ENCODE results near the gene KIAA1328.
A peak's percentile ranks its signal among the peaks of the same experiment; 100 is the strongest.

Gene KIAA1328

DNA sequence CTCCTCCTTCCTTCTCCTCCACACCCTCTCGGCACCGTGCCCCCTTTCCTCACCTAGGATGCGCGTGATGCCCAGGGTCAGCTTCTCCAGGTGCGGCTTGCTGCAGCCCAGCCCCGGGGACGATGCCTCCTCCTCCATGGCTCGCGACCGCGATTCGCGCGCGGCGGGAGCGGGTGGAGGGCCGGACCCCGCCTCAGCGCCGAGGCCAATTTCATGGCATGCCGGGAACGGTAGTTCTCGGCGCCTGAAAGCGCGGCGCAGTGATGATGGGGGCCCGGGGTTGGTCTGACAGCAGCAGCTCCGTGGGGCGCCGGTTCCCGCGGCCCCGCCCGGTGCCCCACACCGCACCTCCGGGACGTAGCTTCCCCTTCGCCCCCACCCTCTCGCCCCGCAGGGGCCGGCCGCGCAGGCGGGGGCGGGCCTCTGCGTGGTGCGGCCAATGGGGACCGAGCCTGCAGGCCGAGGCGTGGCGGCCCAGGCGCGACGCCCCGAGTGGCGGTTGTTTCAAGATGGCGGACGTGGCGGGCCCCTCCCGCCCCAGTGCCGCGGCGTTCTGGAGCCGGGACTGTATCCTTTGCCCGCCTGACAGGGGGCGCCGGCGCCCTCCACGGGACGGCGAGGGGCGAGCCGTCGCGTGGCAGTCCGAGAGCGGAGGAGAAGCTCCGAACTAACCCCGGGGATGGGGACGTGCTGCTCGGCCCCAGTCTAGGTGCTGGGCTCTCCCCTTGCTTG, at the start of gene KIAA1328, which contains the start of gene TPGS2:
TSS of gene KIAA1328 (plus strand) at position 498 of the 732 bp plus-strand sequence. CDS start at position 510, 12 bp downstream.
TSS of gene TPGS2 (minus strand) at position 373 of the 732 bp plus-strand sequence. CDS start at position 138, 235 bp downstream.
- TF ChIP-seq POLR2A (IDR thresholded peaks at IDR 0.05; ENCODE audit: low read length), result peak; percentile 89
- TF ChIP-seq GATA1 (IDR thresholded peaks at IDR 0.05; ENCODE audit: low read depth, low read length), result no peak
- peak; percentile 96 to 98 for DNase-seq

DNA sequence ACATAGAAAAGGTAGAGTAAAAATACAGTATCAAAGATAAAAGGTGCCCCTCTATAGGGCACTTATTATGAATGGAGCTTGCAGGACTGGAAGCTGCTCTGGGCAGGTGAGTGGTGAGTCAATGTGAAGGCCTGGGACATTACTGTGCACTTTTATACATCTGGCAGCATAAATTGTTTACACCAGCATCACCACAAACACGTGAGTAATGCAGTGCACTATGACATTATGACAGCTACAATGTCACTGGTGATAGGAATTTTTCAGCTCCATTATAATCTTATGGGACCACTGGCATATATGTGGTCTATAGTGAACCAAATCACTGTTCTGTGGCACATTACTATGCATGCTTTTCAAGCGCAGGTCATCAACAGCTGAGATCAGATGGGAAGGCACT, 48.2 kb upstream of the KIAA1328 start:
- TF ChIP-seq GATA1 (IDR thresholded peaks at IDR 0.05; ENCODE audit: low read depth, low read length) (no peak), POLR2A (IDR thresholded peaks at IDR 0.05; ENCODE audit: low read length) (no peak)
- DNase-seq, result no peak

DNA sequence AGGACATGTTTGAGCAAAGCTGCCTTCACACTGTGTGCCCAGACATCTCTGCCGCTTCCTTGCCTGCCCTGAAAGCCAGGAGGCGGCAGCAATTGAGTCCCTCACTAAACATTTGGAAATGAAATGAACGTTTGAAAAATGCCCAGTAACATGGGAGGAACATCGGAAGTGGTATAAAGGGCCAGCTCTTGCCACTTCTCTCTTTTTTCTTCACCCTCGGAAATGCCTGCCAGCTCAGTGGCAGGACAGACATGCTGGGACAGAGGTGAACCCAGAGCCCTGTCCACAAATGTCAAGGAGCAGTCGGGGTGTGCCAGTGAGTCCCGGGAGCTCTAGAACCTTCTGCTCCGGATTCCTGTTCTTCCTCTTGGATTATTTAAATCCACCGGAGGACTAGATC, 46.2 kb upstream of the KIAA1328 start:
- DNase-seq, result no peak
- TF ChIP-seq GATA1 (IDR thresholded peaks at IDR 0.05; ENCODE audit: low read depth, low read length) (no peak), POLR2A (IDR thresholded peaks at IDR 0.05; ENCODE audit: low read length) (no peak)

DNA sequence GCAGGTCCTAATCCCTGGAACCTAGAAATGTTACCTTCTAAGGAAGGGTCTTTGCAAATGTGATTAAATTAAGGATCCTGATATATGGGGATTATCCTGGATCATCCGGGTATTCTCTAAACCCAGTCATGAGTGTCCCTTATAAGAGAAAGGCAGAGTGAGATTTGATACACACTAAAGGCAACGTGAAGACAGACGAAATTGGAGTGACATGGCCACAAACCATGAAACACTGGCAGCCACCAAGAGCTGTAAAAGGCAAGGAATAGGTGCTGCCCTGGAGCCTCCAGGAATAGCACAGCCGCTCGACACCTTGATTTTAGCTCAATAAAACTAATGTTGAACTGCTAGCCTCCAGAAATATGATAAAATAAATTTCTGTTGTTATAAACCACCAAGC, 45.1 kb upstream of the KIAA1328 start:
- no peak for TF ChIP-seq POLR2A (IDR thresholded peaks at IDR 0.05; ENCODE audit: low read length)
- no peak for TF ChIP-seq GATA1 (IDR thresholded peaks at IDR 0.05; ENCODE audit: low read depth, low read length)
- no peak for DNase-seq

DNA sequence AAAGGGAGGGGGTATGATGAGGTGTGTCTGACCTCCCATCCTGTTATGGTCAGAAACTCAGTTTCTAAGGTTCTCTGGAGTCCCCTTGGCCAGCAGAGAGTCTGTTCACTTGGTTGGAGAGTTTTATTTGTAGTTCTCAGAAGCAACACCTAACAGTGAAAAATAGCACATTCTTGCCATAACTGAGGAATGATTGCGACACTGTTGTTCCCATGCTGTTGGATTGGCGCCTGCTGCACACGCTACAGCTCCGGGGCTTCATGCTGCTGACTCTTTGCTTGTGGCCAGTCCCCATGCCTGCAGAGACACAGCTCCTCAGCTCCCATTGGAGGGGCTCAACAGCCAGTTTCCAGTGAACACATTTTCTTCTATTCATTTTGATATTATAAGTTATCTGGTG, 42.2 kb upstream of the KIAA1328 start:
- TF ChIP-seq POLR2A (IDR thresholded peaks at IDR 0.05; ENCODE audit: low read length), result no peak
- no peak for TF ChIP-seq GATA1 (IDR thresholded peaks at IDR 0.05; ENCODE audit: low read depth, low read length)
- no peak for DNase-seq

DNA sequence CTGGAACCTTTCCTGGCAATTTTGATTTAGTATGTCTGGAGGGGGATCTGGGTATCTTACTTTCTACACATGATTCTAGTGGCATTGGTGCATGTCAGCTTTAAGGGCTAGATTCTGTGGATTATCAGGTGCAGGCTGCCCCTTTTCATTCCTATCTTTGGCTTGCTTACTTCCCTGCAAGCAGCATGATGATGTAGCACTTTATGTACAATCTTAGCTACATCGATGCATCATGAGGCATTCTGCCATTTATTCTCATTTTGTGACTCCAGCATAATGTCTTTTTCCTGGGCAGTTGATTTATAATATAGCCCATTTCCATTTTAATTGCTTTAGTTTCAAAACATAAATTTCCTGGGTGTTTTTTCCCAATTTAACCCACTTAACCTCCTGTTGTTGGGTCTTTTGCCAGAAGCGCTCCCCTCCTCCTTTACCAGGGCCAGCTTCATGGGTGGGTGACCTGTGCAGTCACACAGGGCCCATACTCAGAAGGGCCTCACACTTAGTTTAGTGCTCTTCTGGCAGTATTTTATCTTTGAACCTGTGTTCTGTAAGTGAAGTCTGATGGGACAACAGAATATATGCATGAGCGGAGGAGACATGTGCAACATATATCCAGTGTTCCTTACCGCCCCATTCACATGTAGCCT, 36.2 kb upstream of the KIAA1328 start:
- TF ChIP-seq GATA1 (IDR thresholded peaks at IDR 0.05; ENCODE audit: low read depth, low read length) (no peak), POLR2A (IDR thresholded peaks at IDR 0.05; ENCODE audit: low read length) (no peak)
- peak; percentile 26 to 31 for DNase-seq

DNA sequence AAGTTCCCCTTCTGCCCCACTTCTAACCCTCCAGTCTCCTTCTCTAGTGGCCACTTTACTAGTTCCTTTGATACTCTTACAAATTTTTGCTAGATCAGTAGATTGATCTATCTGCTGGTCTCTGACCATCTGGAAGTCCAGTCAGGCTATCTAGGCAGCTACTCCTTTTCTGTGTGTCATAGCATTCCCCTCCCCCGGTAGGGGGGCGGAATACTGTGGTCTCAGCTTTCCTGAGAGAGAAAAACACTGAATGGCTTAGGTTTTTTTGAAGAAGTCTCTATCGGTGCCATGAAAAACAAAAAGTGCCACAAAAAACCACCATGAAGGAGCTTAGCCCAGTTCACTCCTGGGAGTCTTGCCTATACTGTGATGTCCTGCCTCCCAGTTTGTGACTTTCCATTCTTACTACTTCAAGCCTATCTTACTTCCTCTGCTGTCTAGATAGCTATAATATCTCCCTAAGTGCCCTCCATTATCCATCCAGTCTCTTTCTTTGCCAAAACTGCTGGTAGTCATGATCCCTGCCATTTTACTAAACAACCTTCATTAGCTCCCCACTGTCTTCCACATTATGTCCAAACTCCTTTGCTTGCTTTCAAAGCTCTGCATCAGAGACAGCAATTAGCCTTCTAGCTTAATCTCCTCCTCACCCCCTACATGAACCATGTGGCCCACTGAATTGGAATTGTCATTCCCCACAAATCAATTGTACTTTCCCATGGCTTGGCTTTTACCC, 30.0 kb upstream of the KIAA1328 start:
- DNase-seq, result no peak
- TF ChIP-seq GATA1 (IDR thresholded peaks at IDR 0.05; ENCODE audit: low read depth, low read length) (no peak), POLR2A (IDR thresholded peaks at IDR 0.05; ENCODE audit: low read length) (no peak)

DNA sequence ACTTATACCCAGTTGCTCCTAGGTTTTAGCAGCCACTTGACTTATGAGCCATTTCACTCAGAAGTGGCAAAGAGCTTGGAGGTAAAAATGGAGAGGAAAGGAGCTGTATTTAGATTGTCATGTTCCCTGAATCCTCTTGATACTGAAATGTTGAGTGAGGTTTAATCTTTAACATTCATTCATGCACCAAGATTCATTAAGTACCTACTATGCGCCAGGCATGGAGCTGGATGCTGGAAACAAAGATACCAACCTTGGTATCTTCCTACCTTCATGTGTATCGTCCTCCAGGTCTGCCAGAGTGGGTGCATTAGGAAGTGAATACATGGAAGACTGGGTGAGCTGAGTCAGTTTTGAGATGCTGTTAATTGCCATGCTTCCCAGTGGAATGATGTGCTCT, 23.8 kb upstream of the KIAA1328 start:
- TF ChIP-seq GATA1 (IDR thresholded peaks at IDR 0.05; ENCODE audit: low read depth, low read length) (no peak), POLR2A (IDR thresholded peaks at IDR 0.05; ENCODE audit: low read length) (no peak)
- no peak for DNase-seq

DNA sequence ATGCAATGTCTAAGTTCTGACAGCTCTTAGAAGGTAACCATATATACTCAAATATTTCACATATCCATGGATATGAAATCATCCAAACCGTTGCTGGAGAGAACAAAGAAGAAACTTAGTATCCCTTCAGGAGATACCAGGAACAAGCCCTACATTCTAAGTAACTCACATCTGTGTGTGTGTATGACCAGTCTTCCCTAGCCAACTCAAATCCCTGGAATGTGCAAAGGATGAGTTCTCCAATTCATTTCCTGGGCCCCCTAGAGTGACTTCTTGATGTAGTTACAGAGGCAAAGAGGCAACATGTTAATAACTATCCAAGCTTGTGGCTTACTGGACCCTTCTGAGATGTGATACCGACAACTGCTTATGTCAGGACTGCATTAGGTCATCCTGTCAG, 20.2 kb upstream of the KIAA1328 start:
- no peak for TF ChIP-seq GATA1 (IDR thresholded peaks at IDR 0.05; ENCODE audit: low read depth, low read length)
- no peak for TF ChIP-seq POLR2A (IDR thresholded peaks at IDR 0.05; ENCODE audit: low read length)
- DNase-seq, result no peak

DNA sequence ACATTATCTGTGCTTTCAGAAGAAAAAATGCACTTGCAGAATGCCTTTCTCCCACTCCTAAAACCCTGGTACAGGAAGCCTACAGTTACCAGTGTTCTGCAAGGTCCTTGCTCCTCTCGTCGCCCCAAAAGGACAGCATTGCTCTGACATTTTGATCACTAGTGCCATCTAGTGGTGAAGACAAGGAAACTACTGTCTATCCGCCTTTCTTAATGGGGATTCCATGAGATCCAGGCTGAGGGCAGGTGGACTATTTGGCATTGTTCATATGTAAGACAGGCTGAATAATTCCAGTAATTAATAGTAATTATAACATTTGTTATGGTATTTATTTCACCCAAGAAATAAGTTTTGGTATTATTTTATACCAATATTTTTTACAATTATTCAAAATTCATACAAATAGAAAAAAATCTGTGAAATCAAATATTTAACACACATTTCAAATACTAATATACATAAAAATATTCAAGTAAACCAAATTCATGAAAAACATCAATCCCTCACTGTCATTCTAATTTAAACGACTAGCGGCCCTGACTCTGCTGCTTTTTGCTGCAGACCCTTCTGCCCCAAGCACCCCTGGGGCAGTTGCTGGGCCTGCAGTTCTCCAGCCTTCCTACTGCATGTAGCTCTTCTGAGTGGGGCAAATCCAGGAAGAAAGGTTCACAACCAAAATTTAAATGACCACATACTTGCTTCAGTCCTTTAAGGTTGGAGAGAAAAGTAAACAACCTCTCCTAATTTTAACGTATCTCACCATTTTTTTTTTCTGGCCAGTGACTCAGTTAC, 19.1 kb upstream of the KIAA1328 start:
- TF ChIP-seq POLR2A (IDR thresholded peaks at IDR 0.05; ENCODE audit: low read length), result no peak
- no peak for TF ChIP-seq GATA1 (IDR thresholded peaks at IDR 0.05; ENCODE audit: low read depth, low read length)
- peak; percentile 87 to 89 for DNase-seq

DNA sequence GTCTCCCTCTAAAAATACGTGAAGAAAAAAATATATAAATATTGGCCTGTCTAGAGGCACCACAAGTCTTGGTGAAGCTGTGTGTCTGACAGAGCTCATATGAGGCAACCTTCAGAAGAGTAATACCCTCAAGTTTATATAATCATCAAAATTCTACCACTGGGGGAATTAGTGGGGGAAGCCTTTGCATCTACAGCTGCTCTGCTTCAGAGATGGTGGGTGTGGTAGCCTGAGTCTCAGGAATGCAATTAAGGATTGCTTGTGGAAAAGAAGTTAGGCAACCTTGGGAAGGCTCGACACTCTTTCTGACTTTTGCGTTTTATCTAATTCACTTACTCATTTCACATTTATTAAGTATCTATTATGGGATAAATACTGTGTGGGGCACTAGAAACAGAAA, 17.5 kb upstream of the KIAA1328 start:
- peak in 1 of 2 experiments; percentile 25 for DNase-seq
- TF ChIP-seq POLR2A (IDR thresholded peaks at IDR 0.05; ENCODE audit: low read length) (no peak), GATA1 (IDR thresholded peaks at IDR 0.05; ENCODE audit: low read depth, low read length) (no peak)

DNA sequence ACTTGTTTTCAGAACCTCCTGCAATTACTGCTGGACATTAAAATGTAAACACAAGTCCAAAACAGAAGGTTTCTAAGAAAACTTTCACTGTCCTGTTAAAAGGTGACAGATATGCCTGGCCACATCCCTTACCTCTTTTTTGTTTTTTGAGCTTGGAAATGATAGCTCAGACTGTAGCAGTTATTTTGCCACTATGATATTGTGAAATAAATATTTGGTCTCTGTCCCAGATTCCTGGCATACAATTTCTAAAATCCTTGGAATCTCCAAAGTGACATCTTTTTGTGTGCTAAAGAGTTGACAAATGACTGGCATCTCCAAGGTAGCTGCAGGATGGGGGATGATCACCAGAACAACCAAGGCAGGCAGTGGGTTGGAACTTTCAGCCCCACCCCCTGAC, 17.0 kb upstream of the KIAA1328 start:
- no peak for DNase-seq
- TF ChIP-seq GATA1 (IDR thresholded peaks at IDR 0.05; ENCODE audit: low read depth, low read length) (no peak), POLR2A (IDR thresholded peaks at IDR 0.05; ENCODE audit: low read length) (no peak)

DNA sequence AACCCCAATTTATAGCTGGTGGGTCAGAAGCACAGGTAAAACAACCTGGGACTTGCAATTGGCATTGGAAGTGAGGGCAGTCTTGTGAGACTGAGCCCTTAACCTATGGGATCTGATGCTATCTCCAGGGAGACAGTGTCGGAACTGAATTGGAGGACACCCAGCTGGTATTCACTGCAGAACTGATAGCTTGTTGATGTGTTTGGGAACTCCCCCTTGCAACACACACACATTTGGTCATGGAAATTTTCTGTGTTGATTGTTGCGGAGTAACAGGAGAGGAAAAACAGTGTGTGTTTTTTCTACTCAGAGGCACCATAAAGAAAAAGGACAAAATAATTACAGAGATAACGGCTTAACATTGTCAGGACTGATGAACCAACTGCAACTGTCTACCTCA, 16.2 kb upstream of the KIAA1328 start:
- TF ChIP-seq GATA1 (IDR thresholded peaks at IDR 0.05; ENCODE audit: low read depth, low read length), result no peak
- no peak for TF ChIP-seq POLR2A (IDR thresholded peaks at IDR 0.05; ENCODE audit: low read length)
- peak; percentile 73 to 83 for DNase-seq

All from erythroblast (primary cell).